ENCODE measurements around the gene LASP1. TPM values are rescaled to one million over a fixed set of nuclear protein-coding genes. Genes with fewer than 3 reads are reported as not detected.

The LASP1 gene
- total and polyA plus RNA-seq, 2 of the 8 experiments (the other 6 are each of a cell fraction or from before 2014, with no cell fraction given) = 114 to 180 TPM

DNA sequence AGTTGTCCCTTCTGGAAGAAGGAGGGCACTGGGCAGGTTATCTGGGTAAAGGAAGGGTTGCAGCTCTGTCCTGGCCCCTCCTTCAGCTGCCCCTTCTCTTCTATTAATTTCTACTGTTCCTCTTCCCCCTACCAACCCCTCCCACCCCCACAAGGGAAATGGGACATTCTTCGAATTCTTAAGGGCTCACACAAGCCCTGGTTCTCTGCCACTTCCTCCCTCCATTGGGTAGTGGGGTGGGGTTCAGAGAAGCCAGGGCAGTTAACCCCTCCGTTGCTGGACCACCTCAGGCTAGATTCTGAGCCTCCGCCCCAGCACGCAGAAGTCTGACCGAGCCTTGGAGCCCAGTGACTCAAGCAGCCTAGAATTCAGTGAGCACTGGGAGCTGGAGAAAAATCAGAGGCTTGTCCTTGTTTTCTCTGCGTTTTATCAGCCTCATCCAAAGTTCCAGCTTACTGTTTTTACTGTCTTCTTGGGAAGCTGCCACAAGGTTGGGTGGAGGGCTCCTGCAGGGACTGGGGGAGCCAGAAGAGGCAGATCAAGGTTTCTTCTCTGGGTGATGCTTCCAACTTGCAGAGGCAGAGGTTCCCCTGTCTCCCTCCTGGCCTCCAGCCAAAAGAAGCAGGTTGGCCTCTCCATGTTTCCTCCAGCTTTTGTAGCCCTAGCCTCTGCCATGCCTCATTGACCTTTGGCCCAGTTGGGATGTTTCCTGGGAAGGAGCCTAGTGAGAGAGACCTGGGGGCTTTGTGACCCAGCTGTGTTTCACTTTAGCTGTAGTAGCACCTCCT, 10.2 kb downstream of the LASP1 start:
- DNase-seq (ENCODE audit: low read depth in 1 of 2, low spot score in 2 of 2) = peak; percentile 79 to 91
- peak overlapping the region in 3 of 4 experiments; percentile 7 to 43 (median 20); a peak in 5 of 8 replicates for H3K4me3 ChIP-seq (ENCODE audit: extremely low read depth in 1 of 4, insufficient read depth in 2 of 4, low read depth in 3 of 4, low read length in 4 of 4)
- peak; percentile 44; the same call in 1 of the 2 replicates for TF ChIP-seq YY1 (IDR thresholded peaks at IDR 0.05; ENCODE audit: low read depth, low read length)
- no peak for TF ChIP-seq CREB1 (IDR thresholded peaks at IDR 0.05)
- TF ChIP-seq RXRA (IDR thresholded peaks at IDR 0.05; ENCODE audit: insufficient read depth, low read depth, low read length) = no peak
- TF ChIP-seq, protein P1, sequence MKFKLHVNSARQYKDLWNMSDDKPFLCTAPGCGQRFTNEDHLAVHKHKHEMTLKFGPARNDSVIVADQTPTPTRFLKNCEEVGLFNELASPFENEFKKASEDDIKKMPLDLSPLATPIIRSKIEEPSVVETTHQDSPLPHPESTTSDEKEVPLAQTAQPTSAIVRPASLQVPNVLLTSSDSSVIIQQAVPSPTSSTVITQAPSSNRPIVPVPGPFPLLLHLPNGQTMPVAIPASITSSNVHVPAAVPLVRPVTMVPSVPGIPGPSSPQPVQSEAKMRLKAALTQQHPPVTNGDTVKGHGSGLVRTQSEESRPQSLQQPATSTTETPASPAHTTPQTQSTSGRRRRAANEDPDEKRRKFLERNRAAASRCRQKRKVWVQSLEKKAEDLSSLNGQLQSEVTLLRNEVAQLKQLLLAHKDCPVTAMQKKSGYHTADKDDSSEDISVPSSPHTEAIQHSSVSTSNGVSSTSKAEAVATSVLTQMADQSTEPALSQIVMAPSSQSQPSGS (IDR thresholded peaks at IDR 0.05; ENCODE audit: low read length) = no peak
- TF ChIP-seq ASH2L (IDR thresholded peaks at IDR 0.05; ENCODE audit: low read length) = peak; percentile 56
- peak; percentile 41; the same call in 1 of the 2 replicates for TF ChIP-seq TBP (IDR thresholded peaks at IDR 0.05; ENCODE audit: low read depth, low read length)
- no peak for TF ChIP-seq SUZ12 (IDR thresholded peaks at IDR 0.05; ENCODE audit: low read length)
- 0 out of 4 replicates have a peak, but pooled peaks of 1 of the 2 experiments have one; percentile 48 for TF ChIP-seq HDAC2 (IDR thresholded peaks at IDR 0.05; ENCODE audit: borderline replicate concordance in 1 of 2, low read depth in 2 of 2, low read length in 2 of 2)
- peak; percentile 71 for TF ChIP-seq SP1 (IDR thresholded peaks at IDR 0.05; ENCODE audit: low read depth, low read length)

More for the DNA sequence above, 10.2 kb downstream of the LASP1 start:
- peaks cover 19% of the 10 kb centered on the region for H3K79me1 ChIP-seq (ENCODE audit: low read depth, low read length)
- H3K9me3 ChIP-seq (ENCODE audit: insufficient read depth in 2 of 2, low read depth in 1 of 2, low read length in 1 of 2) = no peaks in the 10 kb centered on the region
- ChIA-PET CTCF (ENCODE audit: partially characterized antibody) (interaction anchor here (0.6 to 4.4 kb wide), 6 partner anchors 8 to 227 kb away, joined by 3 to 26 read pairs (median 3); partner anchors contain the start of gene LASP1NB), POLR2A (ENCODE audit: partially characterized antibody) (interaction anchor here (0.6 to 24.3 kb wide), 6 partner anchors 9 to 81 kb away, joined by 3 to 468 read pairs (median 5); partner anchors contain the start of genes LASP1, PIP4K2B and RPL23)
- H4K5ac ChIP-seq (ENCODE audit: insufficient read length, low read depth, low read length) = peak overlapping the region; percentile 88
- peak; percentile 42 for FAIRE-seq
- peaks cover 2% of the 10 kb centered on the region; the same call in 1 of the 2 replicates for H3K23me2 ChIP-seq (ENCODE audit: low read depth, low read length)
- H2BK12ac ChIP-seq (ENCODE audit: low read depth, low read length) = peak overlapping the region; percentile 80; the same call in 1 of the 2 replicates
- H4K20me1 ChIP-seq (replicated peaks in 1 of 2; ENCODE audit: control insufficient read depth in 1 of 2, insufficient read depth in 2 of 2, low read length in 2 of 2) = peaks cover 0 to 3% of the 10 kb centered on the region in 2 experiments
- peak overlapping the region; percentile 72; the same call in 1 of the 2 replicates for H3K27ac ChIP-seq (ENCODE audit: low read depth, low read length)
- H3K27me3 ChIP-seq (replicated peaks in 1 of 4; ENCODE audit: control insufficient read depth in 3 of 4, extremely low read depth in 1 of 4, insufficient read depth in 3 of 4, low read length in 3 of 4) = no peaks in the 10 kb centered on the region
- H3K36me3 ChIP-seq (ENCODE audit: control insufficient read depth in 2 of 4, insufficient read depth in 4 of 4, low read length in 3 of 4) = peaks cover 0 to 3% (median 0%) of the 10 kb centered on the region in 4 experiments; a peak in 2 of 8 replicates
- H2BK20ac ChIP-seq (ENCODE audit: low read length) = peak overlapping the region; percentile 81; the same call in 1 of the 2 replicates
- WGBS, 2 experiments (ENCODE audit: extremely low coverage in 1 of 2, insufficient coverage in 1 of 2, insufficient read length in 1 of 2, insufficient replicate concordance in 2 of 2, low coverage in 1 of 2, low lambda C conversion rate in 2 of 2, missing lambda C conversion rate in 1 of 2) = 9% methylated on average over 6 of the region's 6 CpGs; no CpG with 5 or more reads in 1 of the 2 experiments
- peak overlapping the region; percentile 57; the same call in 1 of the 2 replicates for H2AK5ac ChIP-seq (ENCODE audit: low read depth, low read length)
- H3K79me2 ChIP-seq (ENCODE audit: control insufficient read depth in 1 of 2, insufficient read depth in 2 of 2, low read length in 2 of 2) = peaks cover 6 to 78% of the 10 kb centered on the region in 2 experiments; a peak in 3 of 4 replicates
- peak overlapping the region; percentile 57 to 78 for H3K4me2 ChIP-seq (ENCODE audit: insufficient read depth in 1 of 2, low read depth in 2 of 2, low read length in 2 of 2)
- H4K8ac ChIP-seq (ENCODE audit: extremely low read depth, insufficient read depth, low read length) = peak overlapping the region; percentile 9; the same call in 1 of the 2 replicates
- peak overlapping the region; percentile 98 for H3K18ac ChIP-seq (ENCODE audit: extremely low read depth, low read length)
- H3K14ac ChIP-seq (ENCODE audit: insufficient read length) = no peak overlapping the region
- H2BK5ac ChIP-seq (ENCODE audit: low read depth, low read length) = peak overlapping the region; percentile 94
- H2AFZ ChIP-seq (ENCODE audit: low read length) = no peak overlapping the region
- H3K4me1 ChIP-seq (replicated peaks in 1 of 4; ENCODE audit: control insufficient read depth in 3 of 4, insufficient read depth in 4 of 4, low read length in 3 of 4) = peaks cover 31 to 51% (median 37%) of the 10 kb centered on the region in 4 experiments
- H2BK15ac ChIP-seq (ENCODE audit: low read length) = peak overlapping the region; percentile 85; the same call in 1 of the 2 replicates
- H3K9ac ChIP-seq (replicated peaks in 1 of 4; ENCODE audit: extremely low read depth in 1 of 4, low read depth in 3 of 4, low read length in 3 of 4) = no peak overlapping the region
- no peak overlapping the region for H3K23ac ChIP-seq (ENCODE audit: insufficient read length)
- peak overlapping the region; percentile 90 for H2BK120ac ChIP-seq (replicated peaks; ENCODE audit: low read depth, low read length)
- H3K4ac ChIP-seq (replicated peaks; ENCODE audit: insufficient read length, low read depth, low read length) = peak overlapping the region; percentile 63
- peak overlapping the region; percentile 66 for H3K56ac ChIP-seq (replicated peaks; ENCODE audit: insufficient read length, low read depth, low read length)
- peak overlapping the region; percentile 94 for H4K91ac ChIP-seq (replicated peaks; ENCODE audit: insufficient read length, low read length)

Data from H1 (cell line).